Neural progenitor cell (in vitro differentiated cells): ENCODE results near the gene RIMKLA.

ENCODE experiments used
- CTCF ChIP-seq: fragments of 200-600 bp; sonication (generic); IDR thresholded peaks from 2 replicates; pipeline ENCODE4 v1.5.1; 2017; ENCODE audit warnings: antibody characterized with exemption, mild to moderate bottlenecking
- EZH2 ChIP-seq: fragments of 200-600 bp; sonication (generic); IDR thresholded peaks from 2 replicates; pipeline ENCODE4 v1.6.1; 2017; ENCODE audit warnings: antibody characterized with exemption, mild to moderate bottlenecking, moderate library complexity

GRCh38 chr1:42335050-42335808 lies 45.4 kb upstream of the RIMKLA start, which contains the start of gene FOXJ3:
- no peak for TF ChIP-seq CTCF
- TF ChIP-seq EZH2: no peak
